NT2/D1 (cell line): Measurements from ENCODE around the gene KCNAB3.

Experiments used
- SUZ12 ChIP-seq: IDR thresholded peaks from 2 replicates; pipeline ENCODE4 v1.6.1; 2011; ENCODE audit not compliant: insufficient read length, insufficient read depth; ENCODE audit errors: extremely low read depth
- YY1 ChIP-seq: IDR thresholded peaks from 2 replicates; pipeline ENCODE4 v1.6.1; 2011; ENCODE audit not compliant: insufficient read length, insufficient read depth
- ZNF274 ChIP-seq: IDR thresholded peaks from 2 replicates; pipeline ENCODE4 v1.6.1; 2011; ENCODE audit warnings: mild to moderate bottlenecking, low read depth, low read length

DNA sequence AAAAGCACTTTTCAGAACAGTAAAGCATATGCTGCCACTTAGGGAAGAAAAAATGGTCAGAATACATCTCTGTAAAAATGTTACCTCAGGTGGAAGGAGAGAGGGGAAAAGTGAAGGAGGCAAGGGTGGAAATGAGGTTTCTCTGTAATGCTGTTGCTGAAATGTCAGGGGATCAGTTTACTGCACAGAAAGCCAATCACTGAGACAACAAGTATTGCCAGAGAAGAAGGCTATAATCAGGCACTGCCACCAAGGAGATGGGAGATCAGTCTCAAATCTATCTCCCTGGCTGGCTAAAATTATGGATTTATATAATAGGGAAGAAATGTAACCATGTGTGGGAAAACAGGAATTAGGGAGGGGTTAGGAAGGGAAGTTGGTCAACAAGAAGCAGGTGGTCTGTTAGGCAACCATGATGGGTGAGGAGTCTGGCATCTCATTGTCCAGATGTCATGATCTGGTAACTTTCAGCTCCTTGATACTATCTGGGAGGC is 45.0 kb upstream of the KCNAB3 start:
- TF ChIP-seq ZNF274 (no peak), YY1 (no peak), SUZ12 (no peak)
